ENCODE data around the gene TRAF3IP1. TPM values are rescaled to one million over a fixed set of nuclear protein-coding genes. Genes with fewer than 3 reads are reported as not detected.

Gene TRAF3IP1
- total and polyA plus RNA-seq, 11 donors: 3.8 to 20.3 (median 12.4) TPM

GRCh38 chr2:238430781-238431180 is 110.5 kb downstream of the TRAF3IP1 start:
- ATAC-seq: no peak
- TF ChIP-seq CTCF (IDR thresholded peaks at IDR 0.05) (no peak), POLR2A (IDR thresholded peaks at IDR 0.05) (no peak)
- WGBS, 4 donors: 95 to 98% (median 97%) methylated on average over 6 of the region's 6 CpGs

DNA sequence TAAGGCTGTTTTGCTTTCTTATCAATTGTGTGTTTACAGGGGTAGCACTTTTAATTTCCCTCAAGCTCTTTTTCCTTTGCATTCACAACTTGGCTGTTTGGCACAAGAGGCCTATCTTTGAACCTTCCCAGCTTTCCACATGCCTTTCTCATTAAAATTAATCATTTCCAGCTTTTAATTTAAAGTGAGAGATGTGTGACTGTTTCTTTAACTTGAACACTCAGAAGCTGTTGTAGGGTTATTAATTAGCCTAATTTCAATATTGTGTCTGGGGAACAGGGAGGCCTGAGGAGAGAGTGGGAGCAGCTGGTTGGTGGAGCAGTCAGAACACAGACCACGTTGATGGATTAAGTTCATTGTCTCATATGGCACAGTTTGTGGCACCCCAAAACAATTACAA is 111.1 kb downstream of the TRAF3IP1 start:
- DNase-seq (no peak), ATAC-seq (no peak)
- Histone ChIP-seq H3K27me3 (no peaks in the 10 kb centered on the region), H3K4me1 (peaks cover 0 to 27% (median 12%) of the 10 kb centered on the region in 12 donors), H3K36me3 (peaks cover 0 to 36% (median 33%) of the 10 kb centered on the region in 9 donors), H3K4me3 (no peak overlapping the region), H3K27ac (no peak overlapping the region), H3K9me3 (peaks cover 0 to 14% (median 0%) of the 10 kb centered on the region in 12 donors)
- intact Hi-C loops (cut with DNase I): no loop called here
- WGBS, 4 donors: 68 to 83% (median 71%) methylated on average over 1 of the region's 1 CpG
- TF ChIP-seq POLR2A (IDR thresholded peaks at IDR 0.05) (no peak), CTCF (IDR thresholded peaks at IDR 0.05) (no peak)

More at GRCh38 chr2:238430781-238431180, 110.5 kb downstream of the TRAF3IP1 start:
- Histone ChIP-seq H3K9me3 (peaks cover 0 to 14% (median 0%) of the 10 kb centered on the region in 12 donors), H3K27me3 (peaks cover 0 to 4% (median 0%) of the 10 kb centered on the region in 9 donors), H3K27ac (no peak overlapping the region), H3K36me3 (peaks cover 0 to 34% (median 26%) of the 10 kb centered on the region in 9 donors), H3K4me3 (no peak overlapping the region), H3K4me1 (peaks cover 0 to 33% (median 18%) of the 10 kb centered on the region in 12 donors)
- intact Hi-C loops (cut with DNase I): no loop called here
- no peak for DNase-seq

DNA sequence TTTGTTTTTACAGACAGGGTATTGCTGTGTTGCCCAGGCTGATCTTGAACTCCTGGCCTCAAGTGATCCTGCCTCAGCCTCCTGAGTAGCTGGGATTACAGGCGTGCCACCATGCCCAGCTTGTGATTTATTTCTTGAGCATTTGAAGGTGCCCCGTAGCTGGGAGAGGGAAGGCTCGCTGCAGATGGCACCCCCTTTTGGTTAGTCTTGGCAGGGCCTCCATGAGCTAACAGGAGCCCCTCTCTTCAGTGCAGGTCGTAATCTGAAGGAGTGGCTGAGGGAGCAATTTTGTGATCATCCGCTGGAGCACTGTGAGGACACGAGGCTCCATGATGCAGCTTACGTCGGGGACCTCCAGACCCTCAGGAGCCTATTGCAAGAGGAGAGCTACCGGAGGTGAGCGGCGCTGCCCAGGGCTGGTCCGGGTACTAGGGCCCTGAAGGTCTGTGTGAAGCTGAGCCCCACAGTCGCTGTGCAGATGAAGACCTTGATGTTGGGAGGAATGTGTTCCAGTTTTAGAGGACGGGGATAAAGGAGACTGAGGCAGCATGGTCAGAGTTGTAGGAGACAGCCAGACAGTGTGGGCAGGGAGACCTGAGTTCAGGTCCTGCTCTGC is 113.1 kb downstream of the TRAF3IP1 start:
- ATAC-seq (no peak), DNase-seq (no peak)
- H3K27ac ChIP-seq: no peak overlapping the region
- no peak for TF ChIP-seq CTCF (IDR thresholded peaks at IDR 0.05)
- no peak for TF ChIP-seq POLR2A (IDR thresholded peaks at IDR 0.05)
- H3K4me3 ChIP-seq: no peak overlapping the region
- intact Hi-C loops (cut with DNase I): no loop called here
- peaks cover 0 to 14% (median 0%) of the 10 kb centered on the region in 12 donors for H3K9me3 ChIP-seq
- peaks cover 0 to 55% (median 40%) of the 10 kb centered on the region in 9 donors for H3K36me3 ChIP-seq
- WGBS, 4 donors: 92 to 96% (median 93%) methylated on average over 14 of the region's 14 CpGs
- no peaks in the 10 kb centered on the region for H3K27me3 ChIP-seq
- H3K4me1 ChIP-seq: peaks cover 0 to 19% (median 3%) of the 10 kb centered on the region in 12 donors

GRCh38 chr2:238433941-238434845 is 113.9 kb downstream of the TRAF3IP1 start:
- no peaks in the 10 kb centered on the region for H3K27me3 ChIP-seq
- H3K4me1 ChIP-seq: peaks cover 0 to 19% (median 7%) of the 10 kb centered on the region in 12 donors
- peaks cover 0 to 57% (median 40%) of the 10 kb centered on the region in 9 donors for H3K36me3 ChIP-seq
- H3K9me3 ChIP-seq: peaks cover 0 to 14% (median 0%) of the 10 kb centered on the region in 12 donors
- no peak overlapping the region for H3K4me3 ChIP-seq
- DNase-seq: no peak
- TF ChIP-seq CTCF (IDR thresholded peaks at IDR 0.05) (no peak), POLR2A (IDR thresholded peaks at IDR 0.05) (no peak)
- no peak overlapping the region for H3K27ac ChIP-seq
- intact Hi-C loops (cut with DNase I): no loop called here
- 92 to 93% (median 93%) methylated on average over 13 of the region's 13 CpGs for WGBS, 4 donors
- ATAC-seq: no peak
